DOHH2 (cell line): ENCODE measurements around the gene RIMBP2.

Experiments used
- H3F3A ChIP-seq: fragments of 200-600 bp; sonication (generic), shearing (Covaris generic); 2 replicates; pipeline ENCODE4 v1.6.0; 2016; ENCODE audit warnings: antibody characterized with exemption, mild to moderate bottlenecking; ENCODE audit not compliant: control insufficient read depth, insufficient read depth
- H3K27ac ChIP-seq: fragments of 200-600 bp; sonication (generic); 2 replicates; pipeline ENCODE4 v1.5.1; 2014; ENCODE audit warnings: low read depth, mild to moderate bottlenecking, low read length, moderate library complexity
- H3K27me3 ChIP-seq: fragments of 200-600 bp; sonication (generic); 2 replicates; pipeline ENCODE4 v1.6.1; 2014; ENCODE audit warnings: mild to moderate bottlenecking, low read length, mixed read lengths; ENCODE audit not compliant: control insufficient read depth
- H3K36me3 ChIP-seq: fragments of 200-600 bp; sonication (generic); 2 replicates; pipeline ENCODE4 v1.6.1; 2014; ENCODE audit warnings: mild to moderate bottlenecking, low read length, moderate library complexity, mixed read lengths; ENCODE audit not compliant: control insufficient read depth
- H3K4me1 ChIP-seq: fragments of 200-600 bp; sonication (generic); 2 replicates; pipeline ENCODE4 v1.6.1; 2014; ENCODE audit warnings: mild to moderate bottlenecking, low read length, mixed read lengths; ENCODE audit not compliant: control insufficient read depth
- H3K4me2 ChIP-seq: fragments of 200-600 bp; sonication (generic); 2 replicates; pipeline ENCODE4 v1.6.0; 2014; ENCODE audit warnings: mild to moderate bottlenecking, low read length, moderate library complexity
- H3K4me3 ChIP-seq: fragments of 200-600 bp; sonication (generic); 2 replicates; pipeline ENCODE4 v1.5.1; 2014; ENCODE audit warnings: mild to moderate bottlenecking, low read length, mixed read lengths
- H3K79me2 ChIP-seq: fragments of 200-600 bp; sonication (generic); 2 replicates; pipeline ENCODE4 v1.6.1; 2014; ENCODE audit warnings: mild to moderate bottlenecking, low read length, mixed read lengths; ENCODE audit not compliant: control insufficient read depth
- H3K9me2 ChIP-seq: fragments of 200-600 bp; sonication (generic); replicated peaks from 2 replicates; pipeline ENCODE4 v1.6.1; 2014; ENCODE audit warnings: mild to moderate bottlenecking, low read length, mixed read lengths; ENCODE audit not compliant: control insufficient read depth
- H3K9me3 ChIP-seq: fragments of 200-600 bp; sonication (generic); 2 replicates; pipeline ENCODE4 v1.6.1; 2014; ENCODE audit warnings: antibody characterized with exemption, low read length, mixed read lengths; ENCODE audit not compliant: control insufficient read depth, insufficient read depth
- H4K20me1 ChIP-seq: fragments of 200-600 bp; sonication (generic); 2 replicates; pipeline ENCODE4 v1.6.0; 2014; ENCODE audit warnings: low read depth, mild to moderate bottlenecking, antibody characterized with exemption, low read length, moderate library complexity; ENCODE audit not compliant: control insufficient read depth, insufficient read depth
- EZH2phosphoT487 ChIP-seq: fragments of 200-600 bp; sonication (generic); IDR thresholded peaks from 2 replicates; pipeline ENCODE4 v1.6.1; 2017; ENCODE audit warnings: borderline replicate concordance, mild to moderate bottlenecking, antibody characterized with exemption, low read length, moderate library complexity, mixed read lengths
- TF ChIP-seq, protein P1 (sequence below): fragments of 200-600 bp; sonication (generic); IDR thresholded peaks from one replicate; pipeline ENCODE4 v1.5.1; 2014; ENCODE audit warnings: antibody characterized with exemption, mild to moderate bottlenecking, low read depth, low read length; ENCODE audit not compliant: poor library complexity, severe bottlenecking

RIMBP2 gene

GRCh38 chr12:130420071-130420470 lies 296.0 kb downstream of the RIMBP2 start:
- Histone ChIP-seq H3K9me3 (no peaks in the 10 kb centered on the region), H3K4me2 (no peak overlapping the region), H3K4me3 (no peak overlapping the region), H4K20me1 (no peaks in the 10 kb centered on the region), H3K9me2 (no peaks in the 10 kb centered on the region), H3F3A (no peaks in the 10 kb centered on the region), H3K79me2 (no peaks in the 10 kb centered on the region), H3K27ac (no peak overlapping the region), H3K36me3 (no peaks in the 10 kb centered on the region), H3K27me3 (no peaks in the 10 kb centered on the region), H3K4me1 (no peaks in the 10 kb centered on the region)
- TF ChIP-seq EZH2phosphoT487, result no peak
- TF ChIP-seq, protein P1, sequence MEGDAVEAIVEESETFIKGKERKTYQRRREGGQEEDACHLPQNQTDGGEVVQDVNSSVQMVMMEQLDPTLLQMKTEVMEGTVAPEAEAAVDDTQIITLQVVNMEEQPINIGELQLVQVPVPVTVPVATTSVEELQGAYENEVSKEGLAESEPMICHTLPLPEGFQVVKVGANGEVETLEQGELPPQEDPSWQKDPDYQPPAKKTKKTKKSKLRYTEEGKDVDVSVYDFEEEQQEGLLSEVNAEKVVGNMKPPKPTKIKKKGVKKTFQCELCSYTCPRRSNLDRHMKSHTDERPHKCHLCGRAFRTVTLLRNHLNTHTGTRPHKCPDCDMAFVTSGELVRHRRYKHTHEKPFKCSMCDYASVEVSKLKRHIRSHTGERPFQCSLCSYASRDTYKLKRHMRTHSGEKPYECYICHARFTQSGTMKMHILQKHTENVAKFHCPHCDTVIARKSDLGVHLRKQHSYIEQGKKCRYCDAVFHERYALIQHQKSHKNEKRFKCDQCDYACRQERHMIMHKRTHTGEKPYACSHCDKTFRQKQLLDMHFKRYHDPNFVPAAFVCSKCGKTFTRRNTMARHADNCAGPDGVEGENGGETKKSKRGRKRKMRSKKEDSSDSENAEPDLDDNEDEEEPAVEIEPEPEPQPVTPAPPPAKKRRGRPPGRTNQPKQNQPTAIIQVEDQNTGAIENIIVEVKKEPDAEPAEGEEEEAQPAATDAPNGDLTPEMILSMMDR, result no peak

- no peaks in the 10 kb centered on the region for H3K27me3 ChIP-seq
- no peaks in the 10 kb centered on the region for H3K9me3 ChIP-seq
- no peaks in the 10 kb centered on the region for H4K20me1 ChIP-seq
- no peaks in the 10 kb centered on the region for H3F3A ChIP-seq
- H3K4me1 ChIP-seq, result no peaks in the 10 kb centered on the region
- no peak overlapping the region for H3K4me3 ChIP-seq
- no peaks in the 10 kb centered on the region for H3K9me2 ChIP-seq
- H3K27ac ChIP-seq, result no peak overlapping the region
- H3K4me2 ChIP-seq, result no peak overlapping the region
- no peaks in the 10 kb centered on the region for H3K79me2 ChIP-seq
- no peaks in the 10 kb centered on the region for H3K36me3 ChIP-seq
- TF ChIP-seq EZH2phosphoT487, result no peak
- TF ChIP-seq, protein P1, result no peak
Measured at GRCh38 chr12:130419116-130419515, 297.0 kb downstream of the RIMBP2 start.

GRCh38 chr12:130418251-130418650 lies 297.8 kb downstream of the RIMBP2 start:
- Histone ChIP-seq H4K20me1 (no peaks in the 10 kb centered on the region), H3K9me3 (no peaks in the 10 kb centered on the region), H3F3A (no peaks in the 10 kb centered on the region), H3K27me3 (no peaks in the 10 kb centered on the region), H3K9me2 (no peaks in the 10 kb centered on the region), H3K27ac (no peak overlapping the region), H3K36me3 (no peaks in the 10 kb centered on the region), H3K4me1 (no peaks in the 10 kb centered on the region), H3K4me3 (no peak overlapping the region), H3K4me2 (no peak overlapping the region), H3K79me2 (no peaks in the 10 kb centered on the region)
- TF ChIP-seq EZH2phosphoT487, result no peak
- TF ChIP-seq, protein P1, result no peak

DNA sequence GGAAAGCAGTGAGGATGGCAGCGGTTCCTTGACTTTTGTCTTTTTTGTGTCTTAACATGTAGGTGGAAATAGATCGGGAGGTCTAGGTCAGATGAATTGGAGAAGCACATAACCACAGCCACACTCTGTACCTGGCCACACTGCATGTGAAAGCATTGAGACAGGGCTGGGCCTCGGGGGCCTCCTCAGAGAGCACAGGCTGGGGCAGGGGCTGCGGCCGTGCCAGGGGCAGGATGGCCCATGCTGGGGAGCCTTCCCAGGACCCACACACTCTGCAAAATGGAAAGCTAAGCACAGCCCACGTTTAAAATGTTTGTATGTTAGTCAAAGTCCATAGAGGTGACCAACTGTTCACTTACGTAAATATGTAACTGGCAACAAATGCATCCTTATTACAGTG lies 301.7 kb downstream of the RIMBP2 start:
- Histone ChIP-seq H3K4me2 (no peak overlapping the region), H4K20me1 (no peaks in the 10 kb centered on the region), H3K36me3 (no peaks in the 10 kb centered on the region), H3K27ac (no peak overlapping the region), H3K9me2 (no peaks in the 10 kb centered on the region), H3K27me3 (no peaks in the 10 kb centered on the region), H3K79me2 (no peaks in the 10 kb centered on the region), H3F3A (no peaks in the 10 kb centered on the region), H3K9me3 (no peaks in the 10 kb centered on the region), H3K4me1 (no peaks in the 10 kb centered on the region), H3K4me3 (no peak overlapping the region)
- TF ChIP-seq, protein P1, result no peak
- no peak for TF ChIP-seq EZH2phosphoT487
